HCT116 (cell line): ENCODE data around the gene NUMB. TPM values are rescaled to one million over a fixed set of nuclear protein-coding genes. Genes with fewer than 3 reads are reported as not detected.

ENCODE experiments used
- ATAC-seq: fragments of 200-7000 bp; cut with Tn5 transposase; 2 replicates; pipeline ENCODE4 v1.9.1; 2020; ENCODE audit warnings: mild to moderate bottlenecking, moderate library complexity
- BruUV-seq: library from RNA; stranded (reverse); fragments of 400-500 nt; replicated peaks from 2 replicates; lab custom pipeline; 2021; lab: Mats Ljungman, UMichigan
- CTCF ChIA-PET: fragments of 300-600 bp; sonication (Branson Sonifier 250); formaldehyde crosslinking; loops from one replicate; lab custom pipeline; 2021; ENCODE audit warnings: antibody characterized with exemption; lab: Charles Lee
- POLR2A ChIA-PET: fragments of 300-600, 350-600 bp; sonication (Branson Sonifier 250); formaldehyde crosslinking; loops from one replicate; lab custom pipeline; 2021; ENCODE audit warnings: antibody characterized with exemption; lab: Charles Lee
- RAD21 ChIA-PET, 2 experiments: fragments of 300-600 bp; sonication (Branson Sonifier 250); formaldehyde crosslinking; loops; one replicate each; lab custom pipeline; 2023; ENCODE audit warnings: low total read pairs in 2 of 2; ENCODE audit not compliant: uncharacterized antibody in 2 of 2, unreplicated experiment in 2 of 2, low non-redundant PET in 1 of 2; lab: Charles Lee
- DNase-seq: peaks from one replicate; pipeline ENCODE4 v3.0.0-alpha.2; 2010; ENCODE audit warnings: low read depth, low spot score
- H2AFZ ChIP-seq: fragments of 200-600 bp; shearing (Covaris generic), sonication (generic); 2 replicates; pipeline ENCODE4 v1.6.1; 2017; ENCODE audit warnings: low read depth, mixed run types, mixed read lengths, antibody characterized with exemption, low read length; ENCODE audit not compliant: poor library complexity, severe bottlenecking
- H3K27ac ChIP-seq: 2 replicates; pipeline ENCODE4 v1.5.1; 2012; ENCODE audit warnings: low read depth, low read length
- H3K27me3 ChIP-seq: fragments of 200-600 bp; sonication (generic); 2 replicates; pipeline ENCODE4 v1.6.1; 2016; ENCODE audit warnings: mixed run types, low read length, mixed read lengths; ENCODE audit not compliant: insufficient read depth
- H3K36me3 ChIP-seq, 2 experiments: fragments of 200-500 bp in 1 of 2; fragments of 200-600 bp in 1 of 2; sonication (Bioruptor generic) in 1 of 2; sonication (generic) in 1 of 2; 2 replicates each; pipeline versions ENCODE4 v1.5.1 to v1.6.1; 2014 to 2016; ENCODE audit warnings: low read length in 2 of 2, inconsistent platforms in 1 of 2, mixed read lengths in 1 of 2, mixed run types in 1 of 2; ENCODE audit not compliant: insufficient read depth in 2 of 2, control insufficient read depth in 1 of 2
- H3K4me1 ChIP-seq, 2 experiments: fragments of 200-600 bp in 1 of 2; sonication (generic) in 1 of 2; 2 replicates each; pipeline versions ENCODE4 v1.5.1 to v1.6.1; 2012 to 2017; ENCODE audit warnings: low read length in 2 of 2, inconsistent platforms in 1 of 2, mild to moderate bottlenecking in 1 of 2, mixed read lengths in 1 of 2, mixed run types in 1 of 2, moderate library complexity in 1 of 2; ENCODE audit not compliant: insufficient read depth in 2 of 2, control insufficient read depth in 1 of 2
- H3K4me2 ChIP-seq: fragments of 200-600 bp; sonication (generic); 2 replicates; pipeline ENCODE4 v1.6.1; 2017; ENCODE audit warnings: mixed run types, low read length, mixed read lengths
- H3K4me3 ChIP-seq, 2 experiments: fragments of 200-600 bp in 1 of 2; sonication (generic) in 1 of 2; replicated peaks in 1 of 2; 2 replicates each; pipeline ENCODE4 v1.5.1; 2011 to 2016; ENCODE audit warnings: low read length in 2 of 2, control low read depth in 1 of 2, low read depth in 1 of 2, mild to moderate bottlenecking in 1 of 2, mixed read lengths in 1 of 2, mixed run types in 1 of 2
- H3K79me2 ChIP-seq: fragments of 200-600 bp; sonication (generic); 2 replicates; pipeline ENCODE4 v1.6.1; 2017; ENCODE audit warnings: mild to moderate bottlenecking, mixed run types, low read length, moderate library complexity, mixed read lengths; ENCODE audit not compliant: insufficient read depth
- H3K9ac ChIP-seq: fragments of 200-600 bp; sonication (generic); 2 replicates; pipeline ENCODE4 v1.6.1; 2016; ENCODE audit warnings: low read length, mixed read lengths
- H3K9me2 ChIP-seq: fragments of 200-600 bp; sonication (generic), shearing (Covaris generic); 2 replicates; pipeline ENCODE4 v1.6.1; 2017; ENCODE audit warnings: mixed run types, mild to moderate bottlenecking, moderate library complexity; ENCODE audit not compliant: insufficient read depth
- H3K9me3 ChIP-seq, 2 experiments: fragments of 200-500 bp in 1 of 2; fragments of 200-600 bp in 1 of 2; sonication (Bioruptor generic) in 1 of 2; sonication (generic) in 1 of 2; 2 replicates each; pipeline ENCODE4 v1.6.1; 2014 to 2017; ENCODE audit warnings: low read length in 2 of 2, mixed read lengths in 2 of 2, inconsistent platforms in 1 of 2, low read depth in 1 of 2, mild to moderate bottlenecking in 1 of 2, mixed run types in 1 of 2, moderate library complexity in 1 of 2; ENCODE audit not compliant: control insufficient read depth in 1 of 2, insufficient read depth in 1 of 2
- H4K20me1 ChIP-seq: fragments of 200-600 bp; sonication (generic), shearing (Covaris generic); 2 replicates; pipeline ENCODE4 v1.6.1; 2017; ENCODE audit warnings: mixed run types, mild to moderate bottlenecking, moderate library complexity; ENCODE audit not compliant: insufficient read depth
- EZH2 ChIP-seq: fragments of 200-600 bp; sonication (generic); IDR thresholded peaks from 2 replicates; pipeline ENCODE4 v1.6.1; 2017; ENCODE audit warnings: antibody characterized with exemption, mixed run types
- MAX ChIP-seq: IDR thresholded peaks from 2 replicates; pipeline ENCODE4 v1.6.1; 2012
- POLR2AphosphoS5 ChIP-seq: IDR thresholded peaks from 2 replicates; pipeline ENCODE4 v1.6.1; 2011; ENCODE audit warnings: mild to moderate bottlenecking, low read depth, low read length, moderate library complexity
- RAD21 ChIP-seq: IDR thresholded peaks from 2 replicates; pipeline ENCODE4 v1.6.1; 2012; ENCODE audit warnings: low read depth, mild to moderate bottlenecking
- SIN3A ChIP-seq: IDR thresholded peaks from 2 replicates; pipeline ENCODE4 v1.6.1; 2012; ENCODE audit warnings: low read depth
- YY1 ChIP-seq: IDR thresholded peaks from 2 replicates; pipeline ENCODE4 v1.6.1; 2011; ENCODE audit warnings: low read length, low read depth, moderate library complexity, mild to moderate bottlenecking; ENCODE audit not compliant: insufficient replicate concordance; ENCODE audit errors: extremely low read depth
- intact Hi-C: fragments of 100-400 bp; cut with micrococcal nuclease; formaldehyde crosslinking; loops from 2 replicates; pipeline ENCODE4 v1.10.0; 2022
- total RNA-seq: library from RNA; stranded (reverse); gene quantifications from one replicate; pipeline ENCODE4 v1.2.1, GENCODE V29; 2021; ENCODE audit not compliant: unreplicated experiment
- TF ChIP-seq, protein P1 (sequence below): IDR thresholded peaks from 2 replicates; pipeline ENCODE4 v1.6.1; 2011; ENCODE audit warnings: mild to moderate bottlenecking, low read length, moderate library complexity; ENCODE audit not compliant: insufficient replicate concordance; ENCODE audit errors: extremely low read depth
- TF ChIP-seq, protein P2 (sequence below), 3 experiments: fragments of 200-600 bp in 1 of 3; sonication (generic) in 1 of 3; IDR thresholded peaks in 2 of 3; conservative IDR thresholded peaks in 1 of 3; 2 replicates each; pipeline ENCODE4 v1.5.1; 2012 to 2017; ENCODE audit warnings: low read depth in 2 of 3, low read length in 2 of 3, antibody characterized with exemption in 1 of 3, borderline replicate concordance in 1 of 3, control low read depth in 1 of 3, mild to moderate bottlenecking in 1 of 3, mixed read lengths in 1 of 3, mixed run types in 1 of 3, moderate library complexity in 1 of 3; ENCODE audit not compliant: insufficient read depth in 1 of 3

NUMB gene
- total RNA-seq, 1 experiment from 2014 or later: 43.0 TPM

DNA sequence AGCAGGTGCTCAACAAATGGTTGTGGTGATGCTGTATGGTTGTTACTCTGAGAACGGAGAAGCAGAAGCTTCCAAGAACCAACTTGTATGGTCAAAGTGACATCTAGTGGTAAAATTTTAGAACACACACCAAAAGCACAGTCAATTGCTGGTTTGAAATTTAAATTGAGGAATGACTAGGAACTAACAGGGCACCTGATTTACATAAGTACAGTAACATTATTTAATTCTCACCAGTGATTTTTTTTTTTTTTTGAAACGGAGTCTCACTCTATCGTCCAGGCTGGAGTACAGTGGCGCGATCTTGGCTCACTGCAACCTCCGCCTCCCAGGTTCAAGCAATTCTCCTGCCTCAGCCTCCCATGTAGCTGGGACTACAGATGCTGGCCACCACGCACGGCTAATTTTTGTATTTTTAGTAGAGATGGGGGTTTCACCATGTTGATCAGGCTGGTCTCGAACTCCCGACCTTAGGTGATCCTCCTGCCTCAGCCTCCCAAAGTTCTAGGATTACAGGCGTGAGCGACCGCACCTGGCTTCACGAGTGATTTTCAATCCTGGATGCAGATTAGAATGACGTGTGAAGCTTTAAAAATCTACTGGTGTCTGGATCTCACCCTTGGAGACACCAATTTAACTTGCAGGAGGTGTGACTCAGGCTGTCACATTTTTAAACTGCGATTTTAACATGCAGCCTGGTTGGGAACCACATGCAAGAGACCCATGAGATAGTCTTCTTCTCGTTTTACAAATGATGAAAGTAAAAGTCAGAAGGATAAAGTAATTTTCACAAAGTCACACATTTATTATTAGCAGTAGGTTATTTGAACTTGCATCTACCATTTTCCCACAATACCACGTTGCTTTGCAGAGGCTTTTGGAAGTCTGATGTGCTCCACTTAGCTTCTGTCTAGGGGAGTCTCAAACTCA is 14.1 kb upstream of the NUMB start:
- no peaks in the 10 kb centered on the region for H4K20me1 ChIP-seq
- BruUV-seq: no TSS peak
- H3K4me1 ChIP-seq: no peaks in the 10 kb centered on the region
- H3K9ac ChIP-seq: no peak overlapping the region
- H3K36me3 ChIP-seq: no peaks in the 10 kb centered on the region
- DNase-seq: peak; percentile 60
- TF ChIP-seq, protein P1, sequence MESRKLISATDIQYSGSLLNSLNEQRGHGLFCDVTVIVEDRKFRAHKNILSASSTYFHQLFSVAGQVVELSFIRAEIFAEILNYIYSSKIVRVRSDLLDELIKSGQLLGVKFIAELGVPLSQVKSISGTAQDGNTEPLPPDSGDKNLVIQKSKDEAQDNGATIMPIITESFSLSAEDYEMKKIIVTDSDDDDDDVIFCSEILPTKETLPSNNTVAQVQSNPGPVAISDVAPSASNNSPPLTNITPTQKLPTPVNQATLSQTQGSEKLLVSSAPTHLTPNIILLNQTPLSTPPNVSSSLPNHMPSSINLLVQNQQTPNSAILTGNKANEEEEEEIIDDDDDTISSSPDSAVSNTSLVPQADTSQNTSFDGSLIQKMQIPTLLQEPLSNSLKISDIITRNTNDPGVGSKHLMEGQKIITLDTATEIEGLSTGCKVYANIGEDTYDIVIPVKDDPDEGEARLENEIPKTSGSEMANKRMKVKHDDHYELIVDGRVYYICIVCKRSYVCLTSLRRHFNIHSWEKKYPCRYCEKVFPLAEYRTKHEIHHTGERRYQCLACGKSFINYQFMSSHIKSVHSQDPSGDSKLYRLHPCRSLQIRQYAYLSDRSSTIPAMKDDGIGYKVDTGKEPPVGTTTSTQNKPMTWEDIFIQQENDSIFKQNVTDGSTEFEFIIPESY: no peak
- TF ChIP-seq EZH2: no peak
- TF ChIP-seq MAX: no peak
- no peak for TF ChIP-seq POLR2AphosphoS5
- TF ChIP-seq RAD21: peak; percentile 93
- peak; percentile 10 for TF ChIP-seq YY1
- TF ChIP-seq, protein P2, sequence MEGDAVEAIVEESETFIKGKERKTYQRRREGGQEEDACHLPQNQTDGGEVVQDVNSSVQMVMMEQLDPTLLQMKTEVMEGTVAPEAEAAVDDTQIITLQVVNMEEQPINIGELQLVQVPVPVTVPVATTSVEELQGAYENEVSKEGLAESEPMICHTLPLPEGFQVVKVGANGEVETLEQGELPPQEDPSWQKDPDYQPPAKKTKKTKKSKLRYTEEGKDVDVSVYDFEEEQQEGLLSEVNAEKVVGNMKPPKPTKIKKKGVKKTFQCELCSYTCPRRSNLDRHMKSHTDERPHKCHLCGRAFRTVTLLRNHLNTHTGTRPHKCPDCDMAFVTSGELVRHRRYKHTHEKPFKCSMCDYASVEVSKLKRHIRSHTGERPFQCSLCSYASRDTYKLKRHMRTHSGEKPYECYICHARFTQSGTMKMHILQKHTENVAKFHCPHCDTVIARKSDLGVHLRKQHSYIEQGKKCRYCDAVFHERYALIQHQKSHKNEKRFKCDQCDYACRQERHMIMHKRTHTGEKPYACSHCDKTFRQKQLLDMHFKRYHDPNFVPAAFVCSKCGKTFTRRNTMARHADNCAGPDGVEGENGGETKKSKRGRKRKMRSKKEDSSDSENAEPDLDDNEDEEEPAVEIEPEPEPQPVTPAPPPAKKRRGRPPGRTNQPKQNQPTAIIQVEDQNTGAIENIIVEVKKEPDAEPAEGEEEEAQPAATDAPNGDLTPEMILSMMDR (IDR thresholded peaks at IDR 0.05 in 2 of 3, conservative IDR thresholded peaks at IDR 0.05 in 1 of 3; ENCODE audit: borderline replicate concordance in 1 of 3, insufficient read depth in 1 of 3, low read depth in 2 of 3, low read length in 2 of 3): peak; percentile 54 to 78 (median 75)
- TF ChIP-seq SIN3A: no peak
- no peaks in the 10 kb centered on the region for H3K9me2 ChIP-seq
- no peaks in the 10 kb centered on the region for H3K79me2 ChIP-seq
- H2AFZ ChIP-seq: peak overlapping the region; percentile 68
- no peak overlapping the region for H3K4me3 ChIP-seq
- H3K4me2 ChIP-seq: no peak overlapping the region
- no peak overlapping the region for H3K27ac ChIP-seq
- intact Hi-C loops: loop anchor here (1.0 to 10.0 kb wide), 5 partner anchors 177 to 960 kb away; no protein-coding TSS in a partner anchor
- CTCF ChIA-PET: interaction anchor here (0.5 to 5.7 kb wide), 16 partner anchors 10 to 959 kb away, joined by 3 to 98 read pairs (median 4); partner anchors contain the start of genes NUMB and PSEN1
- RAD21 ChIA-PET: interaction anchor here (0.6 to 2.4 kb wide), 10 partner anchors 13 to 524 kb away, joined by 3 to 24 read pairs (median 3); no protein-coding TSS in a partner anchor
- POLR2A ChIA-PET: interaction anchor here (0.8 kb wide), 1 partner anchor 177 kb away, joined by 4 read pairs; no protein-coding TSS in a partner anchor
- H3K27me3 ChIP-seq: no peaks in the 10 kb centered on the region
- peak; percentile 89 for ATAC-seq
- H3K9me3 ChIP-seq: no peaks in the 10 kb centered on the region
